ENCODE measurements around the gene RASGRP2.

DNA sequence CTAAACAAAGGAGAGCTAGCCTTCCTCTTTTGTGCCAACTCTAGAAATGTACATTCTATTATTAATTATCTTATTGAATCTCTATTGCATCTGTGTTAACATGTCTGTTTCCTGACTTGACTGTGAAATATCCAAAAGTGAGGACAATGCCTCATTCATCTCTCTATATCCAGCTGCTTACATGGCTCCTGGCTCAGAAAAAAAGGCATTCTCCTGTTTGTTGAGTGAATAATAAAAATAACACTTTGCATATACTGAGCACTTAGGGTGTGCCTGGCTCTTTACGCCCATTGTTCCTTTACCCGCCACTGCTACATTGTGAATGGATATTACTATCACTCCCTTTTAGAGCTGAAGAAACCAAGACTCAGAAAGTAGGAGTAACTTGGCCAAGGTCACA lies 40.9 kb downstream of the RASGRP2 start:
- TF ChIP-seq EZH2 (IDR thresholded peaks at IDR 0.05; ENCODE audit: low read length, unreplicated experiment) (no peak), EZH2phosphoT487 (IDR thresholded peaks at IDR 0.05; ENCODE audit: borderline replicate concordance, low read length) (no peak)
- TF ChIP-seq, protein P1, sequence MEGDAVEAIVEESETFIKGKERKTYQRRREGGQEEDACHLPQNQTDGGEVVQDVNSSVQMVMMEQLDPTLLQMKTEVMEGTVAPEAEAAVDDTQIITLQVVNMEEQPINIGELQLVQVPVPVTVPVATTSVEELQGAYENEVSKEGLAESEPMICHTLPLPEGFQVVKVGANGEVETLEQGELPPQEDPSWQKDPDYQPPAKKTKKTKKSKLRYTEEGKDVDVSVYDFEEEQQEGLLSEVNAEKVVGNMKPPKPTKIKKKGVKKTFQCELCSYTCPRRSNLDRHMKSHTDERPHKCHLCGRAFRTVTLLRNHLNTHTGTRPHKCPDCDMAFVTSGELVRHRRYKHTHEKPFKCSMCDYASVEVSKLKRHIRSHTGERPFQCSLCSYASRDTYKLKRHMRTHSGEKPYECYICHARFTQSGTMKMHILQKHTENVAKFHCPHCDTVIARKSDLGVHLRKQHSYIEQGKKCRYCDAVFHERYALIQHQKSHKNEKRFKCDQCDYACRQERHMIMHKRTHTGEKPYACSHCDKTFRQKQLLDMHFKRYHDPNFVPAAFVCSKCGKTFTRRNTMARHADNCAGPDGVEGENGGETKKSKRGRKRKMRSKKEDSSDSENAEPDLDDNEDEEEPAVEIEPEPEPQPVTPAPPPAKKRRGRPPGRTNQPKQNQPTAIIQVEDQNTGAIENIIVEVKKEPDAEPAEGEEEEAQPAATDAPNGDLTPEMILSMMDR (conservative IDR thresholded peaks at IDR 0.05; ENCODE audit: low read depth, low read length): no peak

Measured in PC-3 (cell line).